UCSD-AML1 (cell line): Measurements from ENCODE around the gene KBTBD13.

Source experiments
- DNase-seq: peaks from one replicate; lab custom pipeline; 2025; ENCODE audit not compliant: unreplicated experiment; lab: John Stamatoyannopoulos, UW

Gene KBTBD13

GRCh38 chr15:65051266-65051665 lies 25.3 kb upstream of the KBTBD13 start:
- DNase-seq: no peak

- DNase-seq: no peak
Observed at GRCh38 chr15:65052956-65053355, 23.6 kb upstream of the KBTBD13 start.

DNA sequence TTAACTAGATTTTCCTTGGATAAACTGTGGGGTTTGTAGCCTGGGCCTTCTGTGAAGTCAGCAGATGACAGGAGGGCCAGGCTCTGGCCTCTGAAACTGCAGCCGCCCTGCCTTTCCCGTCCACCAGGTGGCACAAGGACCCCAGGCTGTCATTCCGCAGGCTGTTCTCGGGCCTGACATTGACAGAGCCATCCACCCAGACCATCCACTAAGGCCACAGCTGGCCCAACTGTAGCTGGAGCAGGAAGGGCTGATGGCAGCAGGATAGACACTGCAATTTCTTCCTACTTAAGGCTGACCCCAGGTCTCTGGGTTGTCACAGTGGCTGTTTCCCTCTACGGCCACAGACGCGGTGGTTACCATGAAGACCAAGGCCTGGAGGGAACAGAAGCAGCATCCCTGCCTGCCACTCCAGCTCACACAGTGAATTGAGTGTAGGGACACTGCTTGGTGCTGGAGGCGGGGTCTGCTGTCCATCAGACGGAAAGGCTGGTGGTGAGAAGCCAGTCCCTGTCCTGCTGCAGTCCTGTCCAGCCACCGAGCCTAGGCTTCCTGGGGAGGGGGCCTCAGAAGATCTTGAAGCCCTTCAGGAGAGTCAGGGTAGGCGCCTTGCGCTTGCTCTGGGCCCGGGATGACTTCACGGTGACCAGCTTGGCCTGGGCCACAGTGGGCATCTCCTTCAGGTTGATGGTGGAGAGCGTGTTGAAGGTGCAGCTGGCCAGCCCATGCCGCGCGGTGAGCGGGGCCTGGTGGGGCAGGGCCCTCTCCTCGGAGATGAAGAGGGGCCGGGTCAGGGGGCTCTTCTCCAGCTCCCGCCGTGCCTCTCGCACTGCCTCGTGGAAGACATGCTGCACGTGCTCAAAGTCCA lies 22.0 kb upstream of the KBTBD13 start:
- DNase-seq: peak; percentile 76

DNA sequence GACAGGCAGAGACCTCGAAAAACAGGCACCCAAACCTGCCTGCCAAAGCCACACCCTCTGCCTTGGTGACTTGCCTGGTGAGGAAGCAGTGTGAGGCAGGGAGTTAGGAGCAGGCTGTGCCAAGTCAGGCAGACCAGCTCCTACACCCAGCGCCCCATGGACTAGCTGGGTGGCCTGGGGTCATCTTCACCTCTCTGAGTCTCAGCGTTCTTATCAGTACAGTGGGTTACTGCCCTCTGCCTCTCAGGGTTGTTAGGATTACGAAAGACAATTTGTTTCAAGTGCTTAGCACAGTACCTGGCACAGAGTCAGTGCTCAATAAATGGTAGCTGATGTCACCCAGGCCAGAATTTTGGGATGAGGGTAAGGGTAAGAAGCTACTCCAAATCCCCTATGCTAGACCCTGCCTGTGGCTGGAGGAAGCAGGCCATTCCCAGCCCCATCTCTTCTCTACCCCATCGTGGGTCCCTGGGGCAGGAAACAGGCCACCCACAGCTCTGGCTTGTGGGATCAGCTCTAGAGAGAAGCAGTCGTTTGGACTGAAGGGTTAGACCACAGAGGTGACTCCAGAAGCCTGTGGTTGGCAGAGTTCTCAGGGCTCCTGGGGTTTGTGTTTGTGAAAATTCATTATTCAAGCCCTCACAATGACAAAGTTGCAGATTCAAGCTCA lies 21.2 kb upstream of the KBTBD13 start:
- peak; percentile 62 for DNase-seq

DNA sequence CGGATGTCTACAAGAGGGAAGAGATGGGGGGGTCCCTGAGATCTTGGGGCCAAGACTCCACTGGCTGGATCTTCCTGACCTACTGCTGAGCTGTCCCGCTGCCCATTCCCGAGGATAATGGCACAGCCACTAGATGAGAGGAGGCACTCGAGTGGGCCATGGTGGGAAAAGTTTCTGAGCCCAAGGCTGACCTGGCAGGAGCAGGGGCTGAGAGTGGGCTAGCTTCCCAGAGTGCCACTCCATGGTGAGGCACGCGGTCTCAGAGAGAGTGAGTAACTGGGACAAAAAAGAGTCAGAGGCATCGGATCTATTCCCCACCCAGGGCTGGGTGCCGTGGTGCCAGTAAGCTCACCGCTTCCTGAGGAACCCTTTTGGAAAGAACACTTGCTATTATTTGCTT lies 20.4 kb upstream of the KBTBD13 start:
- no peak for DNase-seq

- no peak for DNase-seq
Observed at GRCh38 chr15:65056868-65057548, 19.5 kb upstream of the KBTBD13 start.

GRCh38 chr15:65057549-65057940 lies 19.0 kb upstream of the KBTBD13 start:
- DNase-seq: no peak

- no peak for DNase-seq
Observed at GRCh38 chr15:65058394-65059368, 17.9 kb upstream of the KBTBD13 start.

- DNase-seq: no peak
Observed at GRCh38 chr15:65059369-65059750, 17.2 kb upstream of the KBTBD13 start.

- DNase-seq: no peak
Observed at GRCh38 chr15:65059931-65060596, 16.5 kb upstream of the KBTBD13 start.

DNA sequence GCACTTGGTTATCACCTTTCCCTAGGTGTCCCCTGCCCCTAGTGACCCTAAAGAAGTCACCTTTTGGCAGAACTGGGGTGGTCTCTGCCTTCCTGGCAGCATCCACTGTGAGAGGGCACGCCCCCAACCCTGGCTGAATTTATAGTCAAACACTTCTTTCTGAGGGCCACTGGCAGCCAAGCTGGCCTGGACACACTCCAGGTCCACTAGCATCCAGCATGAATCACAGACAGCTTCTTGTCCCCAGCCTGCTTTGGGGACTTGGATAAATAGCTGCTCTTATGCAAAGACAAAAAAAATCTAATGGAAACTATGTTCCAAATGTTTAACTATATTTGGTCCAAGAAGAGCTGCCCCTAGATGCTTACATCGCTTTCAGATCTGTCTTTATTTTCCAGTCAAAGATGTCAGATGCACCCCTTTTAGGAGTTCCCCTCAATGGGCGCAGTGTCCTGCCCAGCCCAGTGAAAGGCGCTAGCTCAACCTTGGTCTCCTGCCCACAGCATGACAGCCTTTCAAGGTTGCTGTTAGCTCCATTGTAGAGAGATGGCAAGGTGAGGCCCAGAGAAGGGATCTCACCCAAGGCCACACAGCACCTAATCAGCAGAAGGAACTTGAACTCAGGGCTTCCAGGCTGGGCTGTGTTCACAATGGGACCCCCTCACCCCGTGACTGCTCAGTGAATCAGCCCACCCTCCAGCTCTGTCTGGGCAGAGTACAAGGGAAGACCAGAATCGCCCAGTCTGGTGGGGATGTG lies 15.7 kb upstream of the KBTBD13 start:
- no peak for DNase-seq

- no peak for DNase-seq
Observed at GRCh38 chr15:65062061-65062460, 14.5 kb upstream of the KBTBD13 start.

GRCh38 chr15:65062726-65063125 lies 13.8 kb upstream of the KBTBD13 start:
- DNase-seq: no peak

- no peak for DNase-seq
Observed at GRCh38 chr15:65066001-65066634, 10.4 kb upstream of the KBTBD13 start.

GRCh38 chr15:65066635-65067316 lies 9.8 kb upstream of the KBTBD13 start:
- DNase-seq: no peak

DNA sequence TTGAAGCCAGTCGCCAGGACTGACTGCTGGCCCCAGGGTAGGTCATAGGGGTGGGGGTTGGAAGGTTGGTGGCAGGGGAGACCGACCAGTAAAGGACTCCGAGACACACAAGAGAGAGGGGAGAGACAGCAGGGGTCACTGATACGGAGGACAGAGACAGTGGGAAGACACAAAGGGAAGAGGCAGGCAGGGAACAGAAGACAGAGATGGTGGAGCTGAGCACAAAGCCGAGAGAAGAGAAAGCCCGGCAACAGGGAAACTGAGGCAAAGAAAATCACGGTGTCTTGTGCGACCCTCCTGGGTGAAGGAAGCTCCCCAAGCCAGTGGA lies 9.3 kb upstream of the KBTBD13 start:
- DNase-seq: no peak

- no peak for DNase-seq
Observed at GRCh38 chr15:65067645-65068402, 8.7 kb upstream of the KBTBD13 start, which contains the start of gene RASL12. TSS of gene RASL12 (minus strand) at chr15:65067991. CDS start at chr15:65067835, 156 bp downstream.

DNA sequence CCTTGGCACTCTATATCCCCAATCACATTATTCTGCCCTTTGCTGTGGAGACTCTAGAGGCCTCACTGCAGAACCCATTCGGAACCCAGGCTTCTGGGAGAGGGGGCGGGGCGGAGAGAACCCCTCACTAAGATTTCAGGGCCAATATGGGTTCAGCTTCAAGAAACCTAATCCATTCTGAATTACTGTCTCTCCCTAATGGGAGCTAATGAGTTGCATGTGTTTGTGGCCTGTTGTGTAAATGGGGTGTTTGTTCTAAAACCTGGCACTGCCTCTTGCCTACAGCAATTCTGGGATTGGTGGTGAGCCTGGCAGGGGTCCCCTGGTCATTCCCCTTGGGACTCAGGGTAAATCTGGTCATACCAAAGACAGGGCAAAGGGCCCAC lies 8.2 kb upstream of the KBTBD13 start:
- no peak for DNase-seq
